ENCODE data around the gene NECTIN1.

DNA sequence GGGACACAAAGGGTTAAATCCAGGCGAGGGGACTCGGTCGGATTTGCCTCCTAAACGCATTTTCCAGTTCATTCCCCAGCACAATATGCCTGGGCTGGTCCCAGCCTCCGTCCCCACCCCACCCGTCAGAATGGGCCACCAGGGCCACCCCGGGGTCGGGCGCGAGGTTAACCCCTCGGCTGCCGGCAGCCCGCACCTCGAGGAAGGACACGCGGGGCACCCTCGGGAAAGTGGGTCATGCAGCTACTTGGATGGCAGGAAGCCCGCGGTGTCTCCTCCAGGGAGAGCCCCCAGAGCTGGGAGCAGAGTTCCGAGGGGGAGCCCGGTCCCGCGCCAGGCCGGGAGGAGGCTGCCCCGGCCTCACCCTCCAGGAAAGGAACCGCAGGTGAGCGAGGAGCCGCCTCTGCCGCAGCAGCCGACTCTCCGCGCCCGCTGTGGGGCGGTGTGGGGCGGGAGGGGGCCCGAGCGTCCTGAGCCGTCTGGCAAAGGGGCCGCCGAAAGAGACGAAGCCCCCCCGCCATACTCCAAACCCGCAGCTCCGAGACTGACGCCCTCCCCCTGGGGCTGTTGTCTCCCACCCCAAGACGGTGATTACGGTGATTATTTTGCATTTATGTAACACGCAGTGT lies 1.4 kb downstream of the NECTIN1 start:
- TF ChIP-seq CTCF (IDR thresholded peaks at IDR 0.05) = peak in 3 of 4 donors; percentile 30 to 44 (median 44)
- TF ChIP-seq POLR2A (IDR thresholded peaks at IDR 0.05) = no peak

All from right lobe of liver (tissue), 4 donors.